GM12874 (cell line): ENCODE results near the gene OR52L1.

Source experiments
- CTCF ChIP-seq: IDR thresholded peaks from 2 replicates; pipeline ENCODE4 v1.5.1; 2011; ENCODE audit warnings: low read depth, mild to moderate bottlenecking, control low read depth, low read length, moderate library complexity; ENCODE audit not compliant: insufficient read depth

Gene OR52L1

GRCh38 chr11:5940748-5941147, 46.0 kb downstream of the OR52L1 start:
- no peak for TF ChIP-seq CTCF

- no peak for TF ChIP-seq CTCF
Observed at GRCh38 chr11:5938603-5938965, 48.2 kb downstream of the OR52L1 start.

GRCh38 chr11:5937868-5938602, 48.8 kb downstream of the OR52L1 start:
- TF ChIP-seq CTCF = no peak
